Measurements from ENCODE around the gene RAB30.

The RAB30 gene

GRCh38 chr11:83070044-83070701 is 1.5 kb downstream of the RAB30 start:
- TF ChIP-seq TEAD4 (IDR thresholded peaks at IDR 0.05), result no peak
- no peak for TF ChIP-seq CREB1 (IDR thresholded peaks at IDR 0.05; ENCODE audit: low read depth)
- TF ChIP-seq REST (IDR thresholded peaks at IDR 0.05; ENCODE audit: low read depth), result no peak
- no peak for TF ChIP-seq NFIC (IDR thresholded peaks at IDR 0.05)
- no peak for TF ChIP-seq CEBPB (IDR thresholded peaks at IDR 0.05)
- no peak for TF ChIP-seq EGR1 (IDR thresholded peaks at IDR 0.05)
- TF ChIP-seq TAF1 (IDR thresholded peaks at IDR 0.05; ENCODE audit: low read depth), result no peak
- TF ChIP-seq ZBTB7A (IDR thresholded peaks at IDR 0.05; ENCODE audit: low read depth), result no peak
- TF ChIP-seq, protein P1, sequence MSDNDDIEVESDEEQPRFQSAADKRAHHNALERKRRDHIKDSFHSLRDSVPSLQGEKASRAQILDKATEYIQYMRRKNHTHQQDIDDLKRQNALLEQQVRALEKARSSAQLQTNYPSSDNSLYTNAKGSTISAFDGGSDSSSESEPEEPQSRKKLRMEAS (IDR thresholded peaks at IDR 0.05), result no peak
- no peak for TF ChIP-seq EP300 (IDR thresholded peaks at IDR 0.05; ENCODE audit: borderline replicate concordance)
- no peak for TF ChIP-seq RAD21 (IDR thresholded peaks at IDR 0.05; ENCODE audit: low read depth)
- no peak for TF ChIP-seq YY1 (IDR thresholded peaks at IDR 0.05; ENCODE audit: low read depth)
- no peak for TF ChIP-seq USF1 (IDR thresholded peaks at IDR 0.05)
- TF ChIP-seq FOXM1 (IDR thresholded peaks at IDR 0.05; ENCODE audit: borderline replicate concordance, low read depth), result no peak
- TF ChIP-seq TCF12 (IDR thresholded peaks at IDR 0.05; ENCODE audit: low read depth), result no peak

- TF ChIP-seq CEBPB (IDR thresholded peaks at IDR 0.05) (no peak), EP300 (IDR thresholded peaks at IDR 0.05; ENCODE audit: borderline replicate concordance) (no peak), REST (IDR thresholded peaks at IDR 0.05; ENCODE audit: low read depth) (no peak), NFIC (IDR thresholded peaks at IDR 0.05) (no peak), USF1 (IDR thresholded peaks at IDR 0.05) (no peak), TAF1 (IDR thresholded peaks at IDR 0.05; ENCODE audit: low read depth) (no peak), TEAD4 (IDR thresholded peaks at IDR 0.05) (no peak), RAD21 (IDR thresholded peaks at IDR 0.05; ENCODE audit: low read depth) (no peak), YY1 (IDR thresholded peaks at IDR 0.05; ENCODE audit: low read depth) (no peak), ZBTB7A (IDR thresholded peaks at IDR 0.05; ENCODE audit: low read depth) (no peak), CREB1 (IDR thresholded peaks at IDR 0.05; ENCODE audit: low read depth) (no peak), EGR1 (IDR thresholded peaks at IDR 0.05) (no peak)
- TF ChIP-seq, protein P1 (IDR thresholded peaks at IDR 0.05), result no peak
Measured at GRCh38 chr11:83069441-83070043, 2.2 kb downstream of the RAB30 start.

DNA sequence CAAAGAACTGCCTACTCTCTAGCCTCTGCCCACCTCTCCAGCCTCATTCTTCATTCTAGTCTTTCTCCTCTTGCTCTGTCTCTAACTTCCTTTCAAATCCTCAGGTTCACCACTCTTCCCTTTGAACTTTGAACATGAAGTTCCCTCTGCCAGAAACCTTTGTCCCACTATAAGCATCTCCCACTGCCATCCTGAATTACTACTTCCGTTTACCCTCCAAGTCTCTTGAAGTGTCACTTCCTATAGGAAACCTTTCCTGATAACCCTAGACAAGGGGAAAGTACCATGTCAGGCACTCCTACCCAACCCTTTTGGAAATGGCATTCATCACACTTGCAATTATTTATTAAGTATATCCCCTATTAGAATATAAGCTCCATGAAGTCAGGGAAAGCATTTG is 3.1 kb downstream of the RAB30 start:
- TF ChIP-seq TAF1 (IDR thresholded peaks at IDR 0.05; ENCODE audit: low read depth), result no peak
- no peak for TF ChIP-seq EGR1 (IDR thresholded peaks at IDR 0.05)
- TF ChIP-seq YY1 (IDR thresholded peaks at IDR 0.05; ENCODE audit: low read depth), result no peak
- no peak for TF ChIP-seq RAD21 (IDR thresholded peaks at IDR 0.05; ENCODE audit: low read depth)
- TF ChIP-seq TEAD4 (IDR thresholded peaks at IDR 0.05), result no peak
- no peak for TF ChIP-seq TCF12 (IDR thresholded peaks at IDR 0.05; ENCODE audit: low read depth)
- no peak for TF ChIP-seq EP300 (IDR thresholded peaks at IDR 0.05; ENCODE audit: borderline replicate concordance)
- no peak for TF ChIP-seq ZBTB7A (IDR thresholded peaks at IDR 0.05; ENCODE audit: low read depth)
- no peak for TF ChIP-seq CEBPB (IDR thresholded peaks at IDR 0.05)
- TF ChIP-seq CREB1 (IDR thresholded peaks at IDR 0.05; ENCODE audit: low read depth), result no peak
- no peak for TF ChIP-seq USF1 (IDR thresholded peaks at IDR 0.05)
- TF ChIP-seq REST (IDR thresholded peaks at IDR 0.05; ENCODE audit: low read depth), result no peak
- no peak for TF ChIP-seq NFIC (IDR thresholded peaks at IDR 0.05)
- TF ChIP-seq, protein P1 (IDR thresholded peaks at IDR 0.05), result no peak
- no peak for TF ChIP-seq FOXM1 (IDR thresholded peaks at IDR 0.05; ENCODE audit: borderline replicate concordance, low read depth)

Measured in Ishikawa (cell line).